ENCODE results near the gene LYG1. TPM values are rescaled to one million over a fixed set of nuclear protein-coding genes. Genes with fewer than 3 reads are reported as not detected.

The LYG1 gene
- total and polyA plus RNA-seq, 2 of the 4 experiments (the other 2 are of a cell fraction) = 1.2 TPM; not detected in 1

DNA sequence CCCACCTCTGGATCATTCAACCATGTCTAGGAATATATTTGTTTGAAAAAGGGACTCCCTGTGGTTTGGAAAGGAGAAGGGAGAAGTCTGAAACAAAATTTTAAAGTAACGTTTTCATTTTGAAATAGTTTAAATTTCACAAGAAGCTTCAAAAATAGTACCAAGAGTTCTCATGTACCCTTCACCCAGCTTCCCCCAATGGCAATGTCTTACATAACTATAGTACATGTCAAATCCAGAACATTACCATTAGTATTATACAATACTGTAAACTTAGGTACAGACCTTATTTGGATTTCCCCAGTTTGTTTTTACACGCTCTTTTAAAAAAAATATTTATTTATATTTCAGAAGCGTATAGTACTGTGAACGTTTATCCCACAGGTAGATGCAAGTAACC lies 41.5 kb downstream of the LYG1 start:
- BruUV-seq (replicated peaks) = no TSS peak
- CTCF ChIA-PET = interaction anchor here (0.6 to 1.6 kb wide), 2 partner anchors 13 to 88 kb away, joined by 3 to 7 read pairs; no protein-coding TSS in a partner anchor
- Histone ChIP-seq H3K23ac (ENCODE audit: low read depth, low read length) (no peak overlapping the region), H3K14ac (replicated peaks; ENCODE audit: low read depth, low read length) (no peak overlapping the region), H3K56ac (ENCODE audit: extremely low read depth, insufficient read depth, low read length) (no peak overlapping the region), H3K4me3 (ENCODE audit: insufficient read depth, low read depth, low read length) (no peak overlapping the region), H3K9me3 (ENCODE audit: control insufficient read depth, insufficient read depth, low read length) (no peaks in the 10 kb centered on the region), H3K79me1 (ENCODE audit: low read depth in 1 of 2, low read length in 2 of 2) (no peaks in the 10 kb centered on the region), H4K8ac (ENCODE audit: low read depth in 2 of 2, low read length in 2 of 2) (no peak overlapping the region), H3K4me2 (ENCODE audit: low read depth, low read length) (no peak overlapping the region), H3K27me3 (ENCODE audit: control insufficient read depth, insufficient read depth, low read length) (no peaks in the 10 kb centered on the region), H3K36me3 (ENCODE audit: control insufficient read depth, insufficient read depth, low read length) (no peaks in the 10 kb centered on the region), H3K4ac (ENCODE audit: low read depth, low read length) (no peak overlapping the region), H4K20me1 (ENCODE audit: insufficient read depth, low read length) (no peaks in the 10 kb centered on the region), H2BK20ac (ENCODE audit: low read depth, low read length) (no peak overlapping the region), H3K9me1 (ENCODE audit: insufficient read depth, low read length) (no peaks in the 10 kb centered on the region), H2BK5ac (ENCODE audit: low read depth, low read length, poor library complexity, severe bottlenecking) (no peak overlapping the region), H3K9ac (ENCODE audit: low read depth, low read length) (no peak overlapping the region), H2BK120ac (ENCODE audit: low read depth, low read length) (no peak overlapping the region), H2BK15ac (ENCODE audit: low read depth, low read length) (no peak overlapping the region), H3K27ac (ENCODE audit: insufficient read depth, low read length) (no peak overlapping the region), H3K18ac (ENCODE audit: low read depth, low read length) (no peak overlapping the region), H2AFZ (replicated peaks; ENCODE audit: low read length, poor library complexity) (no peak overlapping the region), H4K91ac (ENCODE audit: insufficient read depth, low read depth, low read length) (no peak overlapping the region), H2AK9ac (replicated peaks; ENCODE audit: low read depth, low read length, poor library complexity) (no peak overlapping the region), H3K4me1 (ENCODE audit: control insufficient read depth, insufficient read depth, low read length) (no peaks in the 10 kb centered on the region), H2AK5ac (ENCODE audit: low read depth, low read length) (no peak overlapping the region), H4K5ac (ENCODE audit: low read depth, low read length) (no peak overlapping the region)
- no CpG with 5 or more reads among the region's 4 CpGs for WGBS, 2 experiments (ENCODE audit: extremely low coverage in 2 of 2, insufficient read length in 1 of 2)
- DNase-seq = no peak
- dilution Hi-C loops (cut with HindIII; ENCODE audit: low sequenced_read_pairs, unreplicated experiment) = no loop called here
- no peak for ATAC-seq (ENCODE audit: low read depth)
- intact Hi-C loops (cut with micrococcal nuclease) = no loop called here
- in situ Hi-C loops (cut with MboI; ENCODE audit: low sequenced_read_pairs) = no loop called here
- TF ChIP-seq MXI1 (IDR thresholded peaks at IDR 0.05; ENCODE audit: borderline replicate concordance, low read depth, low read length) (no peak), CTCF (conservative IDR thresholded peaks at IDR 0.05; ENCODE audit: low read depth, low read length) (no peak), RCOR1 (IDR thresholded peaks at IDR 0.05; ENCODE audit: insufficient replicate concordance, low read length) (no peak), NFE2L2 (IDR thresholded peaks at IDR 0.05; ENCODE audit: low read depth, low read length) (no peak), MAFK (IDR thresholded peaks at IDR 0.05; ENCODE audit: low read depth, low read length) (no peak), SMC3 (IDR thresholded peaks at IDR 0.05; ENCODE audit: low read depth, low read length) (no peak), POLR2A (IDR thresholded peaks at IDR 0.05; ENCODE audit: low read depth, low read length) (no peak), CEBPB (IDR thresholded peaks at IDR 0.05; ENCODE audit: low read depth, low read length) (no peak), BHLHE40 (IDR thresholded peaks at IDR 0.05; ENCODE audit: low read depth, low read length) (no peak), CHD1 (IDR thresholded peaks at IDR 0.05; ENCODE audit: low read depth, low read length) (no peak), MAZ (IDR thresholded peaks at IDR 0.05; ENCODE audit: borderline replicate concordance, low read depth, low read length) (no peak), FOS (IDR thresholded peaks at IDR 0.05; ENCODE audit: low read depth, low read length) (no peak), RFX5 (IDR thresholded peaks at IDR 0.05; ENCODE audit: low read depth, low read length) (no peak), RAD21 (IDR thresholded peaks at IDR 0.05; ENCODE audit: low read length) (no peak)
- TF ChIP-seq, protein P1, sequence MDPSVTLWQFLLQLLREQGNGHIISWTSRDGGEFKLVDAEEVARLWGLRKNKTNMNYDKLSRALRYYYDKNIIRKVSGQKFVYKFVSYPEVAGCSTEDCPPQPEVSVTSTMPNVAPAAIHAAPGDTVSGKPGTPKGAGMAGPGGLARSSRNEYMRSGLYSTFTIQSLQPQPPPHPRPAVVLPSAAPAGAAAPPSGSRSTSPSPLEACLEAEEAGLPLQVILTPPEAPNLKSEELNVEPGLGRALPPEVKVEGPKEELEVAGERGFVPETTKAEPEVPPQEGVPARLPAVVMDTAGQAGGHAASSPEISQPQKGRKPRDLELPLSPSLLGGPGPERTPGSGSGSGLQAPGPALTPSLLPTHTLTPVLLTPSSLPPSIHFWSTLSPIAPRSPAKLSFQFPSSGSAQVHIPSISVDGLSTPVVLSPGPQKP (IDR thresholded peaks at IDR 0.05; ENCODE audit: borderline replicate concordance, low read depth, low read length) = no peak
- TF ChIP-seq, protein P2, sequence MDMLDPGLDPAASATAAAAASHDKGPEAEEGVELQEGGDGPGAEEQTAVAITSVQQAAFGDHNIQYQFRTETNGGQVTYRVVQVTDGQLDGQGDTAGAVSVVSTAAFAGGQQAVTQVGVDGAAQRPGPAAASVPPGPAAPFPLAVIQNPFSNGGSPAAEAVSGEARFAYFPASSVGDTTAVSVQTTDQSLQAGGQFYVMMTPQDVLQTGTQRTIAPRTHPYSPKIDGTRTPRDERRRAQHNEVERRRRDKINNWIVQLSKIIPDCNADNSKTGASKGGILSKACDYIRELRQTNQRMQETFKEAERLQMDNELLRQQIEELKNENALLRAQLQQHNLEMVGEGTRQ (IDR thresholded peaks at IDR 0.05; ENCODE audit: low read depth, low read length) = no peak
- POLR2A ChIA-PET (ENCODE audit: unreplicated experiment) = no interaction called here

Data from IMR-90 (cell line).